GM18519 (cell line): ENCODE results near the gene DDX20.
"Not testable (repeated sequence)": the region's sequence is repeated elsewhere in the genome, so short reads cannot be mapped to it uniquely, and the experiment has no call there.

Source experiments
- ATAC-seq: cut with Tn5 transposase; IDR thresholded peaks from one replicate; pipeline ENCODE4 v1.9.1; 2021; ENCODE audit warnings: mild to moderate bottlenecking, moderate library complexity; ENCODE audit not compliant: unreplicated experiment, low FRiP score

DDX20 gene

GRCh38 chr1:111786669-111787207 is 31.0 kb downstream of the DDX20 start:
- ATAC-seq: no peak

DNA sequence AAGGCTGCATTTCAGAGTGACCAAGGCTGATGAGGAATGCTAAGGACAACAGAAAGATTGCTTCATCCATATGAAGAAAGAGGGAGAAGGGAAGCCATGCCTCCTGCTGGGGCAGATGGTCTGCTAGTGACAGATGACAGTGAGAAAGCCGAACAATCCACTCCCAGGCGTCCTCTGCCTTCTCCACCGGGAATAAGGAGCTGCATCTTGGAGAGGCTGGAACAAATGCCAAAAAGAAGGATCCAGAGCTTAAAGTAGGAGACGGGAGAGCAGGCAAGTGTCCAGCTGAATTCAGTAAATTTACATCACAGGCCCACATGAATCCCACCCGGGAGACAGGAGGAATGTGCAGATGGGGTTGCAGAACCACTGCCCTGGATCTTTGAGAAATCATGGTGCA is 33.4 kb downstream of the DDX20 start:
- ATAC-seq: no peak

DNA sequence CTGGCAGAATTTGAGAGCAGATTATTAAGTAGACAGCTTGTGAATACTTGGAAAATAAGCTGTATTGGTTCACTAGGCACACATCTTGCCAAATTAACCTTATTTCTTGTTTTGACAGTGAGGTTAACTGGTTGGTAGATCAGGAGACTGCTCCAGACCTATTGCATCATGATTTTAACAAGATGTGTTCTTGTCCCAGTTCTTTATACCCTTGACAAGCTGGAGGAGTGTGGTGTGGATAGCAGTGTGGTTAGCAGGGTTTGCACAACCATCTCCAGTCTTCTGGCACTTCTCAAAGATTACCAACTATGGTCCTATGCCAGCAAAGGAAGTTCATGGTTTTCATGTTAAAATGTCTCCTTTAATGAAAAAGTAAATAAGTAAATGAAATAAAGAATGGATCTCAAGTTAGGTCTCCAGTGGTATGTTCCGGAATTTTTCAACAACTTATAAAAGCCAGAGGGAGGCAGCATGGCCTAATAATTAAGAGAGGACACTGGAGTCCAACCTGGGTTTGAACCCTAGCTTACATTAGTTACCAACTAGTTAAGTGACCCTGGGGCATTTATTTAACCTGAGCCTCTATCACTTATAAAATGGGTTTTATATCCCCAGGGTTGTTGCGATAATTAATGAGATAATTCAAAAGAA is 34.1 kb downstream of the DDX20 start:
- ATAC-seq: no peak

DNA sequence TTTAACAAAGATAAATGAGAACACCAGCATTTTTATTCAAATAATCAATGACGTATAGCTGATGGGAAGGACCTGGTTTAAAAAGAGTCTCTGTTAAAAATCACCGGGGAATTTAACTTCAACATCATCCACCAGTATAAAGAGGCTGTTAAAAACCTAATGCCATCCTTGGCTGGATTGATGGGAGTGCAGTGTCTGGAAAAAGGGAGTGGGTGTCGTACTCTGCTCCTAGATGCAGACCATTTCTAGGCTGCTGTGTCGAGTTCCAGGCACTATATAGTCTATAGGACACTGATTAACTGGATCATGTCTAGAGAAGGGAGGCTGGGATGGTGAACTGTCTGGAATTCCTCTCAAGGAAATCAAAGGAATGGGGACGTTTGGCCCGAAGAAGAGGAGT is 36.1 kb downstream of the DDX20 start:
- ATAC-seq: no peak

- no peak for ATAC-seq
Observed at GRCh38 chr1:111792249-111792648, 36.5 kb downstream of the DDX20 start.

GRCh38 chr1:111793923-111794322 is 38.2 kb downstream of the DDX20 start:
- ATAC-seq: no peak

DNA sequence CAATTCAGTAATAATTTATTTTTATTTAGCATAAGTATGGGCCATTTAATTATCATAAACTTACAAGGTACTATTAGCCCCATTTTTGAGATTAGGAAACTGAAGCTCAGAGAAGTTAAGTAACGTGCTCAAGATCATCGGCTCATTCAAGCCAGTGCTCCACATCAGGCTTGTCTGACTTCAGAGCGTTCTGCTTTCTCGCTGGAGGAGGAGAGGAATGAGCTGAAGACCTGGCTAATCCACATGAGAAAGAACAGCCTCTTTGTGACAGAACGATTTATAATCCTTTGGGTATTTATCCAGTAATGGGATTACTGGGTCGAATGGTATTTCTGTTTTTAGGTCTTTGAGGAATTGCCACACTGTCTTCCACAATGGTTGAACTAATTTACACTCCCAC is 39.7 kb downstream of the DDX20 start:
- ATAC-seq: no peak

DNA sequence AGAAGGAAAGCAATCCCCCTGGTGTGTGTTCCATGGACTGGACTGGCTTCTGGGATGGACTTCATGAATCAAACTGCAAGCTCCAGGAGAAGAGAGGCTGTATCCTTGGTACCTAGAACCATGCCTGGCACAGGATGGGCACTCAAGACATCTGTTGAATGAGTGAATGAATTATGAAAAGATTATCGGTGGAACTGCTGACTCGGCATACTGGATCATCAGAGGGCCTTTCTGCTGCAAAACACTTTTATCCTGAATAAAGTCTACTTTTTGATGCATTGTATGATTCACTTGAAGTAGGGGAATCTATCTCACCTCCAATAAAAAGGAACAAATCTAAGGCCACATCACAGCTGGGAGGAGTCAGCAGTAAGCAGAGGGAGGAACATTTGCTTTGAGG is 42.9 kb downstream of the DDX20 start:
- ATAC-seq: no peak

GRCh38 chr1:111799722-111800121 is 44.0 kb downstream of the DDX20 start:
- not testable (repeated sequence) for ATAC-seq

DNA sequence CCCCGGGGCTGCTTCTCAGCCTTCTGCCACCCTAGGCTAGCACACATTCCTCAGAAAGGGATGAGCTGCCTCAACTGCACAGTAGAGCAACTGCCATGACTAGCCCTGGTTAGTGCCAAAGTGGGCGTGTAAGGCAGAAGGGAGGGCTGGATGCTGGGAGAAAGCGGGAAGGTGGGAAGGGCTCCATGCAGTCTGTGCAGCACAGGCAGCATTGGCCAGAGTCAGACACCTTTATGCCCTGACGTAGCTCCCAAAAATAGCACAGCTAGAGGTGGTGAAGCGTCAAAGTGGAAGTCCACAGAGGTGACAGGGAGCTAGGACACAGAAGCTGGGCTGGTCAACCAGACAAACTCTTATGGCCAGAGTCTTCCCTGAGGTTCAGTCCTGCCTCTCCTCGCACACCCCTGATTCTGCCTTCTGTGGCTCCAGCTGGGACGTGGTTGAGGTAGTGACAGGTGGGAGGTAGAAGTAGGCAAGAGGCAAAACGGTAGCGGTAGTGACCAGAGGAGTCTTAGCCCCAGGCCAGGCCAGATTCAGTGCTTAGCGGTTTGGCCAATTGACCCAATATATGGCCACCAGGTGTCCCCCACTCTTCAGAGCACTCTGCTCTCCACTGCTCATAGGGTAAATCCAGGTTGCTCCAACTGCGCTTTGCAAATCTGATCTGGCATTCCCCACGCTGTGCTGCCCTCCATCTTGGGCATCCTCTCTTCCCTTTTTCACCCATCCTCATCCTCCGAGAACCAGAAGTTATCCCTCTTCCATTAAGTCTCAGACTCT is 45.6 kb downstream of the DDX20 start:
- no peak for ATAC-seq

DNA sequence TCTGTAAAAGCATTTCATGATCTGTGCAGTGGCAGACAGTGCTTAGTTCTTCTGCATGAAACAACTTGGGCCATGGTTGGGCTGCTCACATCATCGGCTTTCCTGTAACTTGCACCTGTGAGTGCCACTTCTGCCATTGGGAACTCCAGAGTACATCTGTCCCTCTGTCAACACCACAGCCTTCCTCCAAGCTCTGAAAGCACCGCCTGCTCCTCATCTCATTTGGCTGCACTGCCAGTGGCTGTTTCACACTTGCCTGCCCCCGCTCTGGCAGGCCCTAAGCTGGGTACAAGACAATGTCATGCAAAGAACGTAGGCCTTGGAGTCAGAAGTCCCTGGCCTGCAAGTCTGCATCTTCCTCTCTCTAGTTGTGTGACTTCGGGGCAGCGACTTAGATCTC is 46.4 kb downstream of the DDX20 start:
- no peak for ATAC-seq

DNA sequence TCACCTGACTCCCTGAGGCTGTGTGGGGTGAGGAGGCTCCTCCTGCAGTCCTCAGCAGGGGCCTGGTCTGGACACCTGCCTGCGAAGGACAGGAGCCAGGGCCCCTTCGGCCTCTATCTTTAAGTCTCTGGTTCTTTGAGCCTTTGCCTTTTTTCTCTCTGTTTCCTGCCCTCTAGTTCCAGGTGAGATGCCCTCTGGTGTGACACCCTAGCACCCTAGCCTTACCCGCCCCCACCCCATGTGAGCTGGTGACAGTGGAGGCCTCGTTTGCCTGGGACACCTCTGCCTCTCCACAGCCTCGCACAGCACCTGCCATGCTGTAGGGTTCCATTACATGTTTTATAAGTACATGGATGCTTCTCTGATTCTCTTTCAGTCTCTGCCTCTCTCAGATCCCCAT is 47.3 kb downstream of the DDX20 start:
- no peak for ATAC-seq

- no peak for ATAC-seq
Observed at GRCh38 chr1:111803951-111804350, 48.2 kb downstream of the DDX20 start.

DNA sequence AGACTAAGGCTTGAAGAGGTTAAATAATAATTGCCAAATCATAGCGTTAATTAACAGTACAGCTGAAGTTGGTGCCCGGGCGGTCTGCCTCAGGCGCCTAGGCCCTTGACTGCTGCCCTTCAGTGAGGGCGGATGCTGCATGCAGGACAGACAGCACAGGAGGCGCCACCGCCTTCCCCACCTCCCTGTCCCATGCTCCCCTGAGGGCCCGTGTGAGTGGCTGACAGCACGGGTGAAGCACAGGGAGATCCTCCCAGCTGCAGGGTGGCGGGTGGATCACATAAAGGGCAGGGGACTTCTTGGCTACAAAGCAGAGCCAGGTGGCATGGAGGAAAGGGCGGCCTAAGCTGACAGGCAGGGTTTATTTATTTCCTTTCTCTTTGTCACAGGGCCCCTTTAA is 49.1 kb downstream of the DDX20 start:
- no peak for ATAC-seq

DNA sequence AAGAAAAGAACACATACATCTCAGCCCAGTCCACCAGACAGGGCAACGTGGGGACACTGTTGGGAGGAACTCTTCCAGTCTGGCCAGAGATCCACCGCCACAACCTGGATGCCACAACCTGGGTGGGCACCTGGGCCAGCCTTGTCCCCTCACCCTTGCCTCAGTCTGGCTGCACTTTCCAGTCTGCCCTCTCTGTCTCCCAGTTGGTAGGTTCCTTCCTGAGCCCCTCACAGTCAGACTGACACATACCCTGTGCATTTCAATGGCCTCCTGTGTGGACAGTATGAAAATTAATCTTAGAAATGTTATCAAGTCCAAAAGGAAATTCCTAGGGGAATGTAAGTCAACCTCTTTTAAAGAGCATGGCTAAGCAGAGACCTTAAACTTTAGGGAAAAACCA is 49.5 kb downstream of the DDX20 start:
- no peak for ATAC-seq

GRCh38 chr1:111811891-111812290 is 56.2 kb downstream of the DDX20 start:
- no peak for ATAC-seq

DNA sequence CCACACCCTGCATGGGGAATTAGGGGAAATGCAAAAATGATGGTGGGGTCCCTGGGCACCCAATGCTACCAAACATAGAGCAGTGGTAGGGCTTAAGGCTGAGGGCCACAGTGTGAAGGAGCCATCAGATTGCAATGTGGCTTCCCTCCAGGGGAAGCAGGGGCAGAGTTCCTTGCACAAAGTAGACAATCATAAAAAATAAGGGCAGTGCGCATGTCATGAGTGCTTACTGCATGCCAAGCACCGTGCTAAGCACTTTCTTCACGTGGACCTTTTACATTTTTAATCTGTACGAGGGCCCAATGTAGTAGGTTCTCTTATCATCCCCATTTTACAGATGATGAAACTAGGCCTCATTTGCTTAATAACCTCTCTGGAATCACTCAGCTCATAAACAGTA is 56.6 kb downstream of the DDX20 start:
- ATAC-seq: no peak

GRCh38 chr1:111813440-111814304 is 58.0 kb downstream of the DDX20 start:
- no peak for ATAC-seq

GRCh38 chr1:111814305-111814628 is 58.6 kb downstream of the DDX20 start:
- ATAC-seq: no peak

DNA sequence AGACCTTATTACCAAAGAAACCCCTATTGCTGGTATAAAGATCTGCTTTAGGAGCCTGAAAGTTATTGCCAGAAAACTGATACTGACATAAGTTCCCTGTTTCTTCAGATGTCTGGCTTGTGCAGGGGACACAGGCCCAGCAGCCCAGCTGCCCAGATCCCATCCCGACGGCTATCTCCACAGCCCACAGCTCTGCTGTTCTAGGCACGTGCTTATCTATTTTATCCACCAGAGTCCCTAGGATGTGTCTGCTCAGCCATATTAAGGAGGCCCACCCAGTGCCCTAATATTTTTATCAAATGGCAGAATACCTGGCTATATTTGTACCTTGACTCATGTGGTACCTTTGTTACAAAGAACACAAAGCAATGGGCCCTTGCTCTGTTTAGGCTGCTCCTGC is 58.9 kb downstream of the DDX20 start:
- no peak for ATAC-seq
